ENCODE data around the gene ADCY5. TPM values are rescaled to one million over a fixed set of nuclear protein-coding genes. Genes with fewer than 3 reads are reported as not detected.

ADCY5 gene
- total and polyA plus RNA-seq, 5 donors = 90.4 to 220 (median 205) TPM

- DNase-seq (no peak), ATAC-seq (no peak)
- intact Hi-C loops (cut with DNase I) = no loop called here
- Histone ChIP-seq H3K9me3 (ENCODE audit: control insufficient read depth, low read length) (no peaks in the 10 kb centered on the region), H3K4me3 (ENCODE audit: low read length) (no peak overlapping the region), H3K4me1 (ENCODE audit: control insufficient read depth, insufficient read depth, low read length) (no peaks in the 10 kb centered on the region), H3K27me3 (ENCODE audit: control insufficient read depth, insufficient read depth) (no peaks in the 10 kb centered on the region), H3K27ac (ENCODE audit: low read length) (no peak overlapping the region)
- WGBS = 75% methylated on average over 9 of the region's 9 CpGs
These were observed 163.8 kb downstream of the ADCY5 start for GRCh38 chr3:123285066-123285465.

DNA sequence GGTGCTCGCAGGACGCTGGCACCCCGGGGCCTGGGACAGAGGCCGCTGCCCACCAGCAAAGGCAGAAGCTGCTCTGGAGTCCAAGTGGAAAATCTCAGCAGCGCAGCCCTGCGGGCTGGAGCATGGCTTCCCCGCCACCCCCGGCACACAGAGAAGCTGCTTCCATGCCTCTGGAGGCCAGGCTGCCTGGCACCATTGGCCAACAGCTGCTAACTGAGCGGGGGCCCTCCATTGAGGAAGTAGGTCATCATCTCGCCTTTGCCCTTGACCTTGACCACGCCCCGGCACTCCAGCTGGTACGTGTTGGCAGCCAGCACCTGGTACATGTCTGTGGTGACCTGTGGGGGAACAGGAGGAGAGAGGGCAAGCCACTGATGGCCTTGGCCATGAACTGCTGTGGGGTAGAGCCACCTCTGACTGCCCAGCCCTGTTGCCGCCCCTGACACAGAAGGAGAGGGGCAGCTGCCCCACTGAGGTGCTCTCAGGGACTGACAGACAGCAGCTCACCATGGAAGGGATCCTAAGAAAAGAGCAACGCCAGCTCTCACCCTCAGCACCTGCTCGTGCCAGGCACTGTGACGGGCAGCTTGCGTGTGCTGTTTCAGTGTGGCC, 164.4 kb downstream of the ADCY5 start:
- 77% methylated on average over 18 of the region's 18 CpGs for whole genome bisulfite sequencing
- no peaks in the 10 kb centered on the region for H3K4me1 ChIP-seq (ENCODE audit: control insufficient read depth, insufficient read depth, low read length)
- H3K27me3 ChIP-seq (ENCODE audit: control insufficient read depth, insufficient read depth) = no peaks in the 10 kb centered on the region
- ATAC-seq (no peak), DNase-seq (peak in 1 of 3 donors; percentile 64)
- no peak overlapping the region for H3K4me3 ChIP-seq (ENCODE audit: low read length)
- no peaks in the 10 kb centered on the region for H3K9me3 ChIP-seq (ENCODE audit: control insufficient read depth, low read length)
- H3K27ac ChIP-seq (ENCODE audit: low read length) = no peak overlapping the region
- intact Hi-C loops (cut with DNase I) = no loop called here

- ATAC-seq (no peak), DNase-seq (peak in 1 of 3 donors; percentile 44)
- Histone ChIP-seq H3K4me3 (ENCODE audit: low read length) (no peak overlapping the region), H3K9me3 (ENCODE audit: control insufficient read depth, low read length) (no peaks in the 10 kb centered on the region), H3K4me1 (ENCODE audit: control insufficient read depth, insufficient read depth, low read length) (no peaks in the 10 kb centered on the region), H3K27me3 (ENCODE audit: control insufficient read depth, insufficient read depth) (no peaks in the 10 kb centered on the region), H3K27ac (ENCODE audit: low read length) (no peak overlapping the region)
- intact Hi-C loops (cut with DNase I) = no loop called here
- 86% methylated on average over 17 of the region's 17 CpGs for WGBS
These were observed 165.1 kb downstream of the ADCY5 start for GRCh38 chr3:123283657-123284398.

- WGBS = 80% methylated on average over 9 of the region's 9 CpGs
- Histone ChIP-seq H3K9me3 (ENCODE audit: control insufficient read depth, low read length) (no peaks in the 10 kb centered on the region), H3K27ac (ENCODE audit: low read length) (no peak overlapping the region), H3K27me3 (ENCODE audit: control insufficient read depth, insufficient read depth) (no peaks in the 10 kb centered on the region), H3K4me1 (ENCODE audit: control insufficient read depth, insufficient read depth, low read length) (no peaks in the 10 kb centered on the region), H3K4me3 (ENCODE audit: low read length) (no peak overlapping the region)
- ATAC-seq = no peak
- DNase-seq = peak in 1 of 3 donors; percentile 28
- intact Hi-C loops (cut with DNase I) = no loop called here
These were observed 165.8 kb downstream of the ADCY5 start for GRCh38 chr3:123283074-123283473.

DNA sequence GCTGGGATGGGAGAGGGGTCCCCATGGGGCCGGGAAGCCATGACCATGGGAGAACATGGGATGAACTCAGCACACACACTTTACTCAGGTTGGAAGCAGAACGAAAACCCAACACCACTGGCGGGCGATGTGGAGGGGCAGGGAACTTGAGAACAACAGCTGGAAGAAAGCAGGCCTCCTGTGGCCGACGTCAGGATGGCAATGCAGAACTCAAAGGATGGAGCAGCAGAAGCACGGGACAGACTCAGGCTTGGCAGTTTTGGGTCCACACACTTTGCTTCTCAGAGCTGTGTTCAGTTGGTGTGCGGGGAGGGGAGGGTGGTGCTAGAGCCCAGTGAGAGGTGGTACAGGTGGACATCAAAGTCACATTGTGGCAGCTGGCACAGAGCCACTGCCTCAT, 166.4 kb downstream of the ADCY5 start:
- intact Hi-C loops (cut with DNase I) = no loop called here
- H3K4me1 ChIP-seq (ENCODE audit: control insufficient read depth, insufficient read depth, low read length) = no peaks in the 10 kb centered on the region
- no peak overlapping the region for H3K4me3 ChIP-seq (ENCODE audit: low read length)
- H3K27ac ChIP-seq (ENCODE audit: low read length) = no peak overlapping the region
- H3K27me3 ChIP-seq (ENCODE audit: control insufficient read depth, insufficient read depth) = no peaks in the 10 kb centered on the region
- WGBS = 84% methylated on average over 8 of the region's 8 CpGs
- no peaks in the 10 kb centered on the region for H3K9me3 ChIP-seq (ENCODE audit: control insufficient read depth, low read length)
- no peak for ATAC-seq
- peak in 1 of 3 donors; percentile 43 for DNase-seq

DNA sequence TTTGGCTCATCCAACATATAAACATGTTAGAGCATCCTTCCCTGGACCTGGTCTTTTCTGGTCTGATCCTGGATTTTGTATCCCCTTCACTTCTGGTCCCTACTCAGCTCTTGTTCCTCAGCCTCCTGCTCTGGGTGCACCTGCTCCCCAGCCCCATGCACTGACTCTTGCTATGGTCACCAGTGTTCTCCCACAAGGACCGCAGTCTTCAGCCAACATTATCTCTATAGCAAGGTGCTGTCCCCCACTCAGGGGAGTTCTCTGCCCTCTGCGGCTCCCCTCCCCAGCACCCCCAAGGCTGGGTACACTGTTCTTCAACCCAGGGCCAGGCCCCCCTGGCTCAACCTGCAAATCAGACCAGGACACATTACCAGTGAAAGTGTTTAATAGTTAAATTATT, 167.0 kb downstream of the ADCY5 start:
- no peaks in the 10 kb centered on the region for H3K4me1 ChIP-seq (ENCODE audit: control insufficient read depth, insufficient read depth, low read length)
- H3K4me3 ChIP-seq (ENCODE audit: low read length) = no peak overlapping the region
- intact Hi-C loops (cut with DNase I) = no loop called here
- no peak overlapping the region for H3K27ac ChIP-seq (ENCODE audit: low read length)
- 92% methylated on average over 2 of the region's 2 CpGs for WGBS
- DNase-seq (peak in 1 of 3 donors; percentile 33), ATAC-seq (no peak)
- H3K9me3 ChIP-seq (ENCODE audit: control insufficient read depth, low read length) = no peaks in the 10 kb centered on the region
- no peaks in the 10 kb centered on the region for H3K27me3 ChIP-seq (ENCODE audit: control insufficient read depth, insufficient read depth)

- Histone ChIP-seq H3K9me3 (ENCODE audit: control insufficient read depth, low read length) (no peaks in the 10 kb centered on the region), H3K27ac (ENCODE audit: low read length) (no peak overlapping the region), H3K27me3 (ENCODE audit: control insufficient read depth, insufficient read depth) (no peaks in the 10 kb centered on the region), H3K4me3 (ENCODE audit: low read length) (no peak overlapping the region), H3K4me1 (ENCODE audit: control insufficient read depth, insufficient read depth, low read length) (no peaks in the 10 kb centered on the region)
- intact Hi-C loops (cut with DNase I) = no loop called here
- no peak for DNase-seq
- ATAC-seq = no peak
- WGBS = 82% methylated on average over 3 of the region's 3 CpGs
These were observed 167.5 kb downstream of the ADCY5 start for GRCh38 chr3:123281406-123281805.

DNA sequence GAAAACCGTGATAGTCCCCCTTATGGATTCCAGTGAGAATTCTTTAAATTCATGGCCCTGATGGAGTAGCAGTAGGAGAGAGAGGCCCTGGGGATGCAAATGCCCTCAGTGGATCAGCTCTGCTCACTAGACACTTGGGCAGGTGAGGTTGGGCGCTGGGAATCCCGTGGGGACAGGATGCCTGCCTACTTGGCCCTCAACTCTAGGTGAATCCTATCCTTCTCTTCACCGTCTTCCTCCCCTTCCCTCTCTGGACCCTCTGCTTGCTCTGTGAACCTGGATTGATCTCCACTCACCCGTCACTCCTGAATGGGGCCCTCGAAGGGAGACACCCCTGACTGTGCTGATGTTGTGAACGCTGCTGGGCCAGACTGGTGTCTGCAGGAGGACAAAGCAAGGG, 169.8 kb downstream of the ADCY5 start:
- intact Hi-C loops (cut with DNase I) = no loop called here
- Histone ChIP-seq H3K9me3 (ENCODE audit: control insufficient read depth, low read length) (no peaks in the 10 kb centered on the region), H3K4me1 (ENCODE audit: control insufficient read depth, insufficient read depth, low read length) (no peaks in the 10 kb centered on the region), H3K4me3 (ENCODE audit: low read length) (no peak overlapping the region), H3K27me3 (ENCODE audit: control insufficient read depth, insufficient read depth) (no peaks in the 10 kb centered on the region), H3K27ac (ENCODE audit: low read length) (no peak overlapping the region)
- peak in 1 of 2 donors; percentile 23 for ATAC-seq
- WGBS = 67% methylated on average over 7 of the region's 7 CpGs
- no peak for DNase-seq

GRCh38 chr3:123278446-123278845, 170.4 kb downstream of the ADCY5 start:
- no peak overlapping the region for H3K27ac ChIP-seq (ENCODE audit: low read length)
- WGBS = 83% methylated on average over 5 of the region's 5 CpGs
- ATAC-seq = no peak
- DNase-seq = no peak
- no peaks in the 10 kb centered on the region for H3K27me3 ChIP-seq (ENCODE audit: control insufficient read depth, insufficient read depth)
- H3K9me3 ChIP-seq (ENCODE audit: control insufficient read depth, low read length) = no peaks in the 10 kb centered on the region
- H3K4me1 ChIP-seq (ENCODE audit: control insufficient read depth, insufficient read depth, low read length) = no peaks in the 10 kb centered on the region
- intact Hi-C loops (cut with DNase I) = no loop called here
- no peak overlapping the region for H3K4me3 ChIP-seq (ENCODE audit: low read length)

DNA sequence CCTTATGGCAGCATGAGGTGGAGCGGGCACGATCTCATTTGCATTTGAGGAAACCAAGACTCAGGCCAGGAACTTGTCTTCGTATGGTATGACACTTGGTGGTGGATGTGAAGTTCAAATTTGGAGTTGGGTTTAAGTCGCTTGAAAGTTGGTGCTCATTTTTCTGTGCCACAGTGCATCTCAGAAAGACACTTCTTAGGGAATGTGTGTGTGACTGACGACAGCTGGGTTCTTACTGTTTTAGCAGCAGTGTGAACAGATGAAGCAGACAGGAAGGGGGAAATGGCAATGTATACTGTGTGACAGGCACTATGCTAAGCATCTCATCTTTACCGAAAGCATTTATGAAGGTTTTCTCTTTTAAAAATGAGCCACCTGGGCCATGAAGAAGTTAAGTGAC, 171.8 kb downstream of the ADCY5 start:
- Histone ChIP-seq H3K9me3 (ENCODE audit: control insufficient read depth, low read length) (no peaks in the 10 kb centered on the region), H3K4me3 (ENCODE audit: low read length) (no peak overlapping the region), H3K27me3 (ENCODE audit: control insufficient read depth, insufficient read depth) (no peaks in the 10 kb centered on the region), H3K4me1 (ENCODE audit: control insufficient read depth, insufficient read depth, low read length) (no peaks in the 10 kb centered on the region), H3K27ac (ENCODE audit: low read length) (no peak overlapping the region)
- 66% methylated on average over 6 of the region's 6 CpGs for WGBS
- no peak for ATAC-seq
- intact Hi-C loops (cut with DNase I) = no loop called here
- DNase-seq = no peak

- Histone ChIP-seq H3K4me3 (ENCODE audit: low read length) (no peak overlapping the region), H3K4me1 (ENCODE audit: control insufficient read depth, insufficient read depth, low read length) (peaks cover 3% of the 10 kb centered on the region), H3K9me3 (ENCODE audit: control insufficient read depth, low read length) (no peaks in the 10 kb centered on the region), H3K27ac (ENCODE audit: low read length) (no peak overlapping the region), H3K27me3 (ENCODE audit: control insufficient read depth, insufficient read depth) (no peaks in the 10 kb centered on the region)
- intact Hi-C loops (cut with DNase I) = no loop called here
- ATAC-seq (no peak), DNase-seq (no peak)
- 67% methylated on average over 10 of the region's 10 CpGs for WGBS
These were observed 172.4 kb downstream of the ADCY5 start for GRCh38 chr3:123276346-123277006.
